Activated naive CD4-positive, alpha-beta T cell treated with Interleukin-2 at 50 U/mL for 16 hours (primary cell): ENCODE measurements around the gene CPT1C.

Experiments used
- DNase-seq: peaks from one replicate; pipeline ENCODE4 v3.0.0-alpha.2; 2020

Gene CPT1C

GRCh38 chr19:49662011-49662410, 28.9 kb upstream of the CPT1C start:
- no peak for DNase-seq

GRCh38 chr19:49663224-49663623, 27.7 kb upstream of the CPT1C start:
- no peak for DNase-seq

- peak; percentile 90 for DNase-seq
Measured at GRCh38 chr19:49664171-49665035, 26.5 kb upstream of the CPT1C start.

GRCh38 chr19:49665036-49665350, 25.9 kb upstream of the CPT1C start:
- no peak for DNase-seq

- DNase-seq: peak; percentile 99
Measured at GRCh38 chr19:49665351-49666119, 25.4 kb upstream of the CPT1C start, which contains the start of the genes BCL2L12 and IRF3. Gene BCL2L12 (plus strand): TSS chr19:49665933. CDS start chr19:49666693, 760 bp downstream. Gene IRF3 (minus strand): TSS chr19:49665857. CDS start chr19:49664838, 1,019 bp downstream.

DNA sequence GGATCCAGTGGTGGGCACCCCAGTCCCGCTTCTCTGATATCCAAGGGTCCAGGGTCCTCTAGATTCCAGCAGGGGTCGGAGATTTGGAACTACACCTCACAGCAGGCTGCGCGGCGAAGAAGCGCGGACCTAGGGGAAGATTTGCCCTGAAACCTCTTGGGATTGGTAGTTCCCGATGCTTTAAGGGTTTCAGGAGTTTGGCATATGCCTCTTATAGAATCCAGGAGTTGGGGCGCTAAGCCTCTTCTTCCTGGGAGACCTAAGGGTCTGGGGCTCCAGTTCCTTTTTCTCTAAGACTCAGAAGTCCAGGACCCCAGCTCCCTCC, 24.8 kb upstream of the CPT1C start:
- no peak for DNase-seq

GRCh38 chr19:49667473-49667872, 23.4 kb upstream of the CPT1C start:
- DNase-seq: no peak

- no peak for DNase-seq
Measured at GRCh38 chr19:49669516-49669915, 21.4 kb upstream of the CPT1C start.

GRCh38 chr19:49672131-49672919, 18.6 kb upstream of the CPT1C start:
- DNase-seq: peak; percentile 82

DNA sequence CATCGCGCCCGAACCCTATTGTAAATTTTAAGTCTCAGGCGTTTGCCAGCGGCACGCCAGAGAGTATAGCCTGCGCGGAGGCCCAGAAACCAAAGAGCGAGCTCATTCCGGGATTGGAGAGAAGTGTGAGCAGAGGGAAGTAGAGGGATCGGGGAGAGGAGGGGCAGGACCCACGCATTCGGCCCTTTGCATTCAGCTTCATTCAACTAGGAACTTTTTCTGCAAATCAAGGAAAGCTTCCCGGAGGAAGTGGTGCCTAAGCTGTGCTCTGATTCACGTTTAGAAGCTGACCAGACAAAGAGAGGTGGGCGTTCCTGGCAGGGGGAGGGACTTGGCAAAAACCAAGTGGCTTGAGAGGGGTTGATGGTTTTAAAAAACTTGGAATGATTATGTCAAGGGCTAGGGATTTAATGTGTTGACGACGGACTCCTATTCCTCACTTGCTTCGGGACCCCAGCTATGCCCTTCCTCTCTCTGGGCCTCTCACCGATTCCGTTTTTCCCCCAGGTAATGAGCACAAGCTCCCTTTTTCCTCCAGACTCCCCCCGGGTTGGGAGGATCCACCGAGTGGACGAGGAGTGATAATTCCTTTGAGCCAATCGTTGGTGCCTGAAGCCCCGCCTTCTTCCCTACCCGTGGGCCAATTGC, 14.7 kb upstream of the CPT1C start:
- no peak for DNase-seq

DNA sequence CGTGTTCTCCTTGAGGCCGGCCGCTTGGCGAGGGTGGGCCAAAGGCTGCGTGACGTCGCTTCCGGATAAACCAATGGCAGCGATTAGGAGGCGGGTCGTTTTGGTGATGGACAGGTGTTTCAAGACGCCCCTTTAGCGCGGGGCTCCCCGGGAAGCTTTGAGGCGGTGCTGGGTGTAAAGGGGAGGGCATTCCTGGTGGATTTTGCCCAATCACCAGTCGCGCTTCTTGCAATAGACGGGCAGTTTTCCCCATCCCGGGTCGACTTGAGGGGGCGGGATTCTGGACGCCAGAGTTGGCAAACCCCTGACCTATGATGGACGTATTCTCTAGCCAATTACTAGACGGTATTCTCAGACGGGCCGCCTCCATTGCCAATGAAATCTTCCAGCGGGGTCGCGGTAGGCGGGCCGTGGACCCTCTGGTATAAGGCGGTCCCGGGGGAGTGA, 14.1 kb upstream of the CPT1C start:
- DNase-seq: peak; percentile 99

DNA sequence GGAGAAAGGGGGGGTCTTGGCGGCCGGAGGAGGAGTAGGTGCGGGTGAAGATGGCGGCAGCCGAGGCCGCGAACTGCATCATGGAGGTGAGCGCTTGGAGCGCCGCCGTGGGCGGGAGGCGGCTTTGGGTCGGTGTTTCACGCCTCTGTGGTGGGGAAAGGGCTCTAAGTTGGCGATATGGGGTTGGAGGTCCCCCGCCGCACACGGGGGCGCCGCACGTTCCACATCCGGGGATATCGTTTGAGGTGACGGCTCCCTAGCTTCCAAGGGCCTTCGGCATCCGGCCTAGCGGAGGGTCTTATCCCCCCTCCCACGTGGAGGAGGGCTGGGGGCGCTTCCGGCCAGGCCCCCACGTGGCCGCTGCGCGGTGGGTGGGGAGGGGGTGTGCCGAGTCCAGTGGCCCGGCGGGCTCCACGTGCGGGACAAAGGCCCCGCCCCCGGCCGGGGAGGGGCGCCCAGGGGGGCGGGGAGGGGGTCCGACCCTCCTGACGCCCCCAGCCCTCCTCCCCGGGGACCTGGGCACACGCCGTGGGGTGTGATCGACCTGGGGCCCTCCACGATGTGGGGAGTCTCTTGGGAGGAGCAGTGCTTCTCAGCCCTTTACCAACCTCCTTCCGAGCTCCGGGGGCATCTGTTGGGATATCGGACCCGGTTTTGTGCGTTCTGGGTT, 13.6 kb upstream of the CPT1C start, which contains the start of gene PRMT1:
PRMT1 (plus strand) TSS at position 41 of the 670 bp plus-strand sequence; CDS start at position 51, 10 bp downstream.
- peak; percentile 62 for DNase-seq

- DNase-seq: peak; percentile 85
Measured at GRCh38 chr19:49677901-49678674, 12.8 kb upstream of the CPT1C start.

DNA sequence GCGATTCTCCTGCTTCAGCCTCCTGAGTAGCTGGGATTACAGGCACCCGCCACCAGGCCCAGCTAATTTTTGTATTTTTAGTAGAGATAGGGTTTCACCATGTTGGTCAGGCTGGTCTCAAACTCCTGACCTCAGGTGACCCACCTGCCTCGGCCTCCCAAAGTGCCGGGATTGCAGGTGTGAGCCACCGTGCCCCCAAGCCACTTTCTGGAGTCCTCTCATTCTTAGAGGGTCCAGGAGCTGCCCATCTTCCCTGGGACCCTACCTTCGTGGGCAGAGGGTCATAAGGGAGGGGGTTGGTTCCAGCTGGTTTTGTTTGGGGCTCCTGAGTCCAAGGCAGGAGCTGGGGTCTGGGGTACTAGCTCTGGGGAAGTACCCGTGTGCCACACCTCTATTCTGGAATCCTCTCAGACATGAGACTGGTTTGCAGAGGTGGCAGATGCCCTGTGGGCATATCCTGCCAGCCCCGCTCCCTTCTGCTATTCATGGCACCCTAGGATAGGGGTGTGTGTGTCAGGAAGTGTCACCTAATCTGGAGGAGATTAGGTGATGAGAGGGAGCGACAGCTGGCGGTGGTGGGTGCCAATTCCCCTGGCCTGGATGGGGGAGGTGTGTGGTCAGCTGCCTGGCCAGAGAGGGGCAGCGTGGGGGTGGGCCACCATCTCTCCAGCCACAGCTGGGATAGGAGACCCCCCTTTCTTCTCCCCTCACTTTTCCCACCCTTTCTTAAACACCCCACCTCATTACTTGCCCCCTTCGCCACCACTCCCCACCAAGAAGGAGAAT, 11.7 kb upstream of the CPT1C start:
- no peak for DNase-seq

- no peak for DNase-seq
Measured at GRCh38 chr19:49679771-49680413, 11.0 kb upstream of the CPT1C start.

- DNase-seq: peak; percentile 96
Measured at GRCh38 chr19:49680421-49681351, 10.2 kb upstream of the CPT1C start.

DNA sequence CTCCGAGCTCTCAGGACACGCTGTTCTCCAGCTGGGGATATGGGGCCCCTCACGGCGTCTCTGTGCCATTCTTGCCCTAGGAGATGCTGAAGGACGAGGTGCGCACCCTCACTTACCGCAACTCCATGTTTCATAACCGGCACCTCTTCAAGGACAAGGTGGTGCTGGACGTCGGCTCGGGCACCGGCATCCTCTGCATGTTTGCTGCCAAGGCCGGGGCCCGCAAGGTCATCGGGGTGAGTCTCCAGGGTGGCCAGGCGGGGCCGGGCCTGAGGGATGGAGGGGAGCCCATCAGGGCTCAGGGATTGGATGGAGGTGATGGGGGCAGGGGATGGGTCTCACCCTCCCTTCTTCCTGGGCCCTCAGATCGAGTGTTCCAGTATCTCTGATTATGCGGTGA, 9.1 kb upstream of the CPT1C start:
- DNase-seq: no peak

DNA sequence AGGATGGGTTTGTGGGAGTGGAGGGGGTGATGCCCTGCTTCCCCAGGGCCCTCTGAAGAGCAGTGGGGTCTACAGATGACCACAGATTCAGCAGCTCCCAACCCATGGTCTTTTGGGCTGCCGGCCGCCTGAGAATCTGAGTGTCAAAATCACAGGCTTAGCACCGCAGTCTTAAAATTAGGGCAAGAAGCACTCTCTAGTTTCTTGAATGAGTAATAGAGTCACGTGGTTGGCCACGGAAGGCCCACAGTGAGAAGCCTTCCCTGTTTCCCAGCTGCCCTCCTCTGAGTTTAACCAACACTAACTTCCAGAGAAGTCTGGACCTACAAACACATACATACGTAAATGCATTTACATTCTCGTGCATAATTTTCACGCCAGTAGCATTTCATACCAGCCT, 8.6 kb upstream of the CPT1C start:
- no peak for DNase-seq

DNA sequence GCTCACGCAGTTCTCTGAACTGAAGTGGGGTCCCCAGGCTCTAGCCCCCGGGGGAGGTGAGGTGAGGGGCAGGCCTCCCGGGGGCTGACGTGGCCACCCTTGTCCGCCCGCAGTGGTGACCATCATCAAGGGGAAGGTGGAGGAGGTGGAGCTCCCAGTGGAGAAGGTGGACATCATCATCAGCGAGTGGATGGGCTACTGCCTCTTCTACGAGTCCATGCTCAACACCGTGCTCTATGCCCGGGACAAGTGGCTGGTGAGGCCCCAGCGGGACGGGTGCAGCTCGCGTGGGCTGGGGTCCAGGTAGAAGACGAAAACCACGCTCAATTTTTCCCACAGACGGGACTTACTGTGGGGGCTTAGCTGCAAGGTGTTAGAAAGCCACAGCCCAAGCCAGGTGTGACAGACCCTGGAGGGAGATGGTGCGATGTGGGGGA, 7.1 kb upstream of the CPT1C start:
- DNase-seq: no peak
